GM12875 (cell line): Measurements from ENCODE around the gene C19orf25.

ENCODE experiments used
- H3K4me3 ChIP-seq: one replicate; pipeline ENCODE4 v1.5.1; 2011; ENCODE audit warnings: low read depth, low read length, control low read depth
- CTCF ChIP-seq: IDR thresholded peaks from 2 replicates; pipeline ENCODE4 v1.5.1; 2011; ENCODE audit warnings: low read depth, mild to moderate bottlenecking, control low read depth, inconsistent platforms, low read length, moderate library complexity, borderline replicate concordance; ENCODE audit not compliant: insufficient read depth

C19orf25 gene

GRCh38 chr19:1473085-1473851, 5.7 kb downstream of the C19orf25 start:
- H3K4me3 ChIP-seq: no peak overlapping the region
- TF ChIP-seq CTCF: no peak

GRCh38 chr19:1472231-1473084, 6.6 kb downstream of the C19orf25 start:
- no peak overlapping the region for H3K4me3 ChIP-seq
- TF ChIP-seq CTCF: no peak

GRCh38 chr19:1471515-1472160, 7.4 kb downstream of the C19orf25 start:
- H3K4me3 ChIP-seq: no peak overlapping the region
- TF ChIP-seq CTCF: no peak

GRCh38 chr19:1471010-1471514, 8.0 kb downstream of the C19orf25 start:
- TF ChIP-seq CTCF: no peak
- peak overlapping the region; percentile 10 for H3K4me3 ChIP-seq

GRCh38 chr19:1470305-1471009, 8.6 kb downstream of the C19orf25 start:
- H3K4me3 ChIP-seq: peak overlapping the region; percentile 10
- TF ChIP-seq CTCF: no peak

DNA sequence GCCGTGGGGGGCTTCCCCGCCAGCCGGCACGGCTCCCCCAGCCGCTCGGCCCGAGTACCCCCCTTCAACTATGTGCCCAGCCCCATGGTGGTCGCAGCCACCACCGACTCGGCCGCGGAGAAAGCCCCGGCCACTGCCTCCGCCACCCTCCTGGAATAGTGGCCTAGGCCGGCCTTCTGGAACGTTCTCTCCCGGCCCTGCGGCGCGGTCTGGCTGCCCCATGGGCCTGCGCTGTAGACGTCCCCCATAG, 9.0 kb downstream of the C19orf25 start:
- no peak for TF ChIP-seq CTCF
- no peak overlapping the region for H3K4me3 ChIP-seq
